Transverse colon (tissue), 4 donors: ENCODE data around the gene TOR3A.

Experiments used
- CTCF ChIP-seq, 5 experiments: fragments of 200-600 bp in 3 of 5; fragments of 450-650 bp in 2 of 5; sonication (generic) in 3 of 5; IDR thresholded peaks; 1 replicate in 2 of 5; 2 replicates in 3 of 5; pipeline ENCODE4 v1.5.1; 2016 to 2017; ENCODE audit warnings: antibody characterized with exemption in 5 of 5, inconsistent platforms in 3 of 5, mild to moderate bottlenecking in 2 of 5, moderate library complexity in 1 of 5
- EP300 ChIP-seq: sonication (generic); formaldehyde crosslinking; IDR thresholded peaks from one replicate; pipeline ENCODE4 v1.6.1; 2017; ENCODE audit warnings: antibody characterized with exemption, low read depth
- POLR2A ChIP-seq: fragments of 450-650 bp; IDR thresholded peaks from one replicate; pipeline ENCODE4 v1.6.1; 2016; ENCODE audit warnings: antibody characterized with exemption, mild to moderate bottlenecking, moderate library complexity
- POLR2AphosphoS5 ChIP-seq, 3 donors: sonication (generic); formaldehyde crosslinking; IDR thresholded peaks; one replicate each; pipeline ENCODE4 v1.6.1; 2016; ENCODE audit warnings: antibody characterized with exemption in 3 of 3

- TF ChIP-seq POLR2A (no peak), EP300 (no peak), CTCF (IDR thresholded peaks at IDR 0.05) (no peak), POLR2AphosphoS5 (IDR thresholded peaks at IDR 0.05) (no peak)
These were observed 8.7 kb downstream of the TOR3A start for GRCh38 chr1:179090522-179090921.
